Adipocyte (in vitro differentiated cells): ENCODE measurements around the gene CD7.
"Not testable (repeated sequence)": the region's sequence is repeated elsewhere in the genome, so short reads cannot be mapped to it uniquely, and the experiment has no call there.

ENCODE experiments used
- DNase-seq: peaks from one replicate; pipeline ENCODE4 v3.0.0-alpha.2; 2015; ENCODE audit warnings: low read depth
- H3K27me3 ChIP-seq: replicated peaks from 2 replicates; pipeline ENCODE4 v1.7.0; 2013; ENCODE audit warnings: mild to moderate bottlenecking, low read length, moderate library complexity; ENCODE audit not compliant: control insufficient read depth, insufficient read depth
- H3K36me3 ChIP-seq: 2 replicates; pipeline ENCODE4 v1.7.0; 2013; ENCODE audit warnings: low read length, mild to moderate bottlenecking, moderate library complexity; ENCODE audit not compliant: control insufficient read depth, insufficient read depth, severe bottlenecking
- H3K4me1 ChIP-seq: 2 replicates; pipeline ENCODE4 v1.7.0; 2013; ENCODE audit warnings: mild to moderate bottlenecking, low read length, moderate library complexity; ENCODE audit not compliant: control insufficient read depth, insufficient read depth
- H3K4me3 ChIP-seq: 2 replicates; pipeline ENCODE4 v1.7.0; 2013; ENCODE audit warnings: mild to moderate bottlenecking, low read length, moderate library complexity
- H3K9ac ChIP-seq: 2 replicates; pipeline ENCODE4 v1.7.0; 2013; ENCODE audit warnings: mild to moderate bottlenecking, low read length, moderate library complexity
- H3K9me3 ChIP-seq: 2 replicates; pipeline ENCODE4 v1.7.0; 2013; ENCODE audit warnings: mild to moderate bottlenecking, low read length, moderate library complexity; ENCODE audit not compliant: control insufficient read depth

CD7 gene

DNA sequence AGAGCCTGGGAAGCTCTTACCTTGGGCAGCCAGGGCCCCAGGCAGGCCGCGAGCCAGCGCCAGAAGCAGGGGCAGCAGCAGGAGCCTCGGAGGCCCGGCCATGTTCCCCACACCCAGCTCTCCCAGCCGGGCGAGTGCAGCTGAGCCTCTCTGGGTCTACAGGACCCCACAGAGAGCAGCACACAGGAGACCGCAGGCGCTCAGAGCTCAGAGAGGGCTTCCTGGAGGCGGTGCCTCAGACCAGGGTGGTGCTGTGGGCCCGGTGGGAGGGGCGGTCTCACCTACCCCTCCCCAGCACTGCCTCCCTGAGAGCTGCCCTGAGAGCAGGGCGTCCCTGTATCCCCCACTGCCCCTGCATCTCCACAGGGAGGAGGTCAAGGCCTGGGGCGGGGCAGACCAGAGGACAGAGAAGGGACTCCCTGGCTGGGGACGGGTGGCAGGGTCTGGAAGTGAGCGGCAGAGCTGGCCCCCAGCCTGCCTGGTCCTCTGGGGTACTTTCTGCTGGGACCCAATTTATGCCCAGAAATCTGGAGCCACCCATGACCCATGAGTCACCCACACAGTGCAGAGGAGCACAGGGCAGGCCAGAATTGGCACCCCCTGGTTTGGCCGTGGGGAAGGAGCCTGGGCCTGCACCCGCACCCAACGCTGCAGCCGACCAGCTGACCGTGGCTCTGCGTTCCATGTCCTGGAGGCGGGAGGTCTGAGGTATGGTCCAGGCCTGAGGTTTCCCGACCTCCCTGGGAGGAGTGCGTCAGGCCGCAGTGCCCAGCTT, at the start of gene CD7:
CD7 (minus strand) TSS at position 215 of the 775 bp plus-strand sequence; CDS start at position 102, 113 bp downstream.
- Histone ChIP-seq H3K36me3 (no peaks in the 10 kb centered on the region), H3K4me1 (peaks cover 5% of the 10 kb centered on the region), H3K4me3 (no peak within 1 kb of the TSS), H3K9me3 (no peaks in the 10 kb centered on the region), H3K27me3 (peaks cover 29% of the 10 kb centered on the region), H3K9ac (no peak within 1 kb of the TSS)
- no peak for DNase-seq

DNA sequence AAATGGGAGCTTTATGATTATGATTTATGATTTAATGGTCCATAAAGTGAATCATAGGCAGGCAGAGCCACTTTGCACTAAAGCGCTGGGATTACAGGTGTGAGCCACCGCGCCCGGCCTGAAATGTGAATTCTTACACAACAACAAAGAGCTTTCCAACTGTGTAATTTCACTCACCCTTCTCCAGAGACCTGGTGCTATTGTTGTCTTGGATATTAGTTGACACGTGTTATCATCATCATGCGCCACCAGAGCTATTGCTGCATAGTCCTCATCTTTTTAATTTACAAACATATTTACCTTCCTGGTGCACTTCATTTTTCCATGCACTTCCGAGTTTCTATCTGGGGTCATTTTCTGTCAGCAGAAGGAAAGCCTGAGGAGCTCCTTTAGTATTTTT, 49.3 kb upstream of the CD7 start:
- no peak for DNase-seq
- H3K4me1 ChIP-seq, result peaks cover 5% of the 10 kb centered on the region
- peaks cover 37% of the 10 kb centered on the region for H3K27me3 ChIP-seq
- H3K36me3 ChIP-seq, result no peaks in the 10 kb centered on the region
- no peak overlapping the region for H3K9ac ChIP-seq
- H3K9me3 ChIP-seq, result no peaks in the 10 kb centered on the region
- no peak overlapping the region for H3K4me3 ChIP-seq

DNA sequence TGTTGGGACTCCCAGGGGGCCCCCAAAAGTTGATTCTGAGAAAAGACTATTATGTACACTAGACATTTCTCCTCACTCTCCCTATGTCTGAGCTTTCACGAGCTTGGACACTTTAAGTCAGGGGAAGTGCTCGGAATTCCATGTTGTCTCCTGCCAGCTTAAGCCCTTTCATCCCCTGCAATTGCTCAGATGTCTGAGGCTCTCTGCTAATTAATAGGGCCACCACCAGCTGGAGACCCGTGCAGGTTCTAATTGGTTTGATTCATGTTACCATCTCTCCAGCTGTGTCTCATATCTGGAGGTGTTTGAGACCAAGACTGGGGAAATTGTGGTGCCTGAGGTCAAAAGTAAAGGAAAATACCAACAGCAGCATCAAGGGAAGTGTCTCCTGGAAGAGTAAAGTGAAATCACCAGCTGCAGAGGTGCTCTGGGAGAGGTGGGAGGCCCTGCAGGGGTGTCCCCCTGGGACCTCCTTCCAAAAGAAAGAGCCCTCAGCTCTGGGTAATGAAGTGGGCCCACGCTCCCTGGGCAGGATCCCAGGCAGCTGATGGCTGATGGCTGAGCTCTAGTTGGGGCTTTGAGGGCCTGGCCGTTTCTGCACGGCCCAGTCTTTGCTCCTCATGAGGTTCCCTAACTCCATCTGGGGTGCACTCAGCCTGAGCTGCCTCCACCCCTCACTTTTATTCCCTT, 48.3 kb upstream of the CD7 start:
- no peak overlapping the region for H3K4me3 ChIP-seq
- no peak for DNase-seq
- H3K4me1 ChIP-seq, result peaks cover 3% of the 10 kb centered on the region
- no peak overlapping the region for H3K9ac ChIP-seq
- no peaks in the 10 kb centered on the region for H3K9me3 ChIP-seq
- peaks cover 31% of the 10 kb centered on the region for H3K27me3 ChIP-seq
- no peaks in the 10 kb centered on the region for H3K36me3 ChIP-seq

DNA sequence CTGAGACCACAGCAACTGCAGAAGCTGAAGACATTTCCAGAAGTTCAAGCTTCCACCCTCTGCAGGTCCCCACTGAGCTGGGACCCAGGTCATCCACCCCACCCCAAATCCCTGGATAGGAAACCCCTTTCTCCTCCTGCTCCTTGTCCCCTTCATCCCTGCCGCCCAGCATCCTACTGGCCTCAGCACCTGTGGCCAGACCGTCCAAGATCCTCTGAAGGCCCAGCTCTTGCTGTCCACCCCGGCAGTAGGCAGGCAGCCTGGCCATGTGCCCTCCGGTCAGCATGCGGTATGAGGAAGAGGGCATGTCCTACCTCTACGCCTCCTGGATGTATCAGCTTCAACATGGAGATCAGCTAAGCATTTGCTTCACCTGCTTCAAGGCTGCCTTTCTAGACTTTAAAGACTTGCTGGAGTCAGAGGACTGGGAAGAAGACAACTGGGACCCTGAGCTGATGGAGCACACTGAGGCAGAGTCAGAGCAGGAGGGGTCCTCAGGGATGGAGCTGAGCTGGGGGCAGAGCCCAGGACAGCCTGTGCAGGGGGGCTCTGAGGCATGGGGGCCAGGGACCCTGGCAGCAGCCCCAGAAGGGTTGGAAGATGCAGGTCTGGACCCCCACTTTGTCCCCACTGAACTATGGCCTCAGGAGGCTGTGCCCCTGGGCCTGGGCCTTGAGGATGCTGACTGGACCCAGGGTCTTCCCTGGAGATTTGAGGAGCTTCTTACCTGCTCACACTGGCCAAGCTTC, 44.7 kb upstream of the CD7 start:
- H3K4me3 ChIP-seq, result no peak overlapping the region
- no peaks in the 10 kb centered on the region for H3K4me1 ChIP-seq
- no peak overlapping the region for H3K9ac ChIP-seq
- H3K9me3 ChIP-seq, result no peaks in the 10 kb centered on the region
- DNase-seq, result no peak
- H3K36me3 ChIP-seq, result no peaks in the 10 kb centered on the region
- H3K27me3 ChIP-seq, result peaks cover 36% of the 10 kb centered on the region

DNA sequence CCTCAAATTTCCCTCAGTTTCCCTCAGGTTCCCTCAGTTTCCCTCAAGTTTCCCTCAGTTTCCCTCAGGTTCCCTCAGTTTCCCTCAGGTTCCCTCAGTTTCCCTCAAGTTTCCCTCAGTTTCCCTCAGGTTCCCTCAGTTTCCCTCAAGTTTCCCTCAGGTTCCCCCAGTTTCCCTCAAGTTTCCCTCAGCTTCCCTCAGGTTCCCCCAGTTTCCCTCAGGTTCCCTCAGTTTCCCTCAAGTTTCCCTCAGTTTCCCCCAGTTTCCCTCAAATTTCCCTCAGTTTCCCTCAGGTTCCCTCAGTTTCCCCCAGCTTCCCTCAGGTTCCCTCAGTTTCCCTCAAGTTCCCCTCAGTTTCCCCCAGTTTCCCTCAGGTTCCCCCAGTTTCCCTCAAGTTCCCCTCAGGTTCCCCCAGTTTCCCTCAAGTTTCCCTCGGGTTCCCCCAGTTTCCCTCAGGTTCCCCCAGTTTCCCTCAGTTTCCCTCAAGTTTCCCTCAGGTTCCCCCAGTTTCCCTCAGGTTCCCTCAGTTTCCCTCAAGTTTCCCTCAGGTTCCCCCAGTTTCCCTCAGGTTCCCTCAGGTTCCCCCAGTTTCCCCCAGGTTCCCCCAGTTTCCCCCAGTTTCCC, 42.2 kb upstream of the CD7 start:
- peaks cover 39% of the 10 kb centered on the region for H3K27me3 ChIP-seq
- DNase-seq, H3K4me1 ChIP-seq, H3K4me3 ChIP-seq, H3K9me3 ChIP-seq, H3K9ac ChIP-seq, H3K36me3 ChIP-seq: not testable (repeated sequence)

DNA sequence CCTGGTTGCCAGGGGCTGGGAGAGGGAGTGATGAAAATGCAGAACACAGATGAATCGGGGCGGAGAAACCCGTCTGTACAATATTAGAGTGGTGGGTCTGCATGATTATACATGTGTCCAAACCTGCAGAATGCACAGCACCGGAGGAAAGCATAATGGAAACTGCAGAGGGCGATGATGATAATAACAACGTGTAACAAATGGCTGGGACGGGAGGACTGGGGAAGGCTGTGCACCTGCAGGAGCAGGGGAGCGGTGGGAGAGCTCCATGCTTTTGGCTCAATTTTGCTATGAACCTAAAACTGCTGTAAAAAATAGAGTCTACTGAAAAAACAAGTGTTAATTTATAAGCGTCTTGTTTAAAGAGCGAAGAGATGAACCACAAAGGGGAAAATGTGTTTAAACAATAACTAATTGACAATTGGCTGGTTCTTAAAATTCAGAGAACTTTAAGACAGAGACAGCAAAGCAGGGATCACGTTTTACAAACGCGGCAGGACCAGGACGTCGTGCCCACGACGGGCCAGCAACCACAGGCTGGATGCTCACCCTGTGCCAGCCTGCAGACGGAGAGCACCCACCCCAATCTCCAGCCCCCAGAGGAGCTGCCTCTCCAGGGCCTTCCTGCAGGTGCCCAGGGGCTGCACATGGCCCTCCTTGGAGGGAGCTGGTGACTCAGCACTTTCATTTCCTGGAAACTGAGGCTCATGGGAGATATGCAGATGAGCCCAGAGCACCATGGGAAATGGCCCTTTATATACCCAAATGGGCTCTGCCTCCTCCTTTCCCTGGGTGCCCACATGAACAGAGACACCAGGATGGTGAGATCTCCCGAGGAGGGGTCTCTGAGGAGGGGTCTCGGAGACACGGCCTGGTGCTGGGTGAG, 41.3 kb upstream of the CD7 start, which contains the start of gene TEX19:
TEX19 (plus strand) TSS at position 783 of the 886 bp plus-strand sequence. CDS start 2,904 bp downstream, outside the sequence.
- Histone ChIP-seq H3K9ac (no peak within 1 kb of the TSS), H3K4me1 (no peaks in the 10 kb centered on the region), H3K4me3 (no peak within 1 kb of the TSS), H3K27me3 (peaks cover 39% of the 10 kb centered on the region), H3K36me3 (no peaks in the 10 kb centered on the region), H3K9me3 (no peaks in the 10 kb centered on the region)
- DNase-seq, result no peak

DNA sequence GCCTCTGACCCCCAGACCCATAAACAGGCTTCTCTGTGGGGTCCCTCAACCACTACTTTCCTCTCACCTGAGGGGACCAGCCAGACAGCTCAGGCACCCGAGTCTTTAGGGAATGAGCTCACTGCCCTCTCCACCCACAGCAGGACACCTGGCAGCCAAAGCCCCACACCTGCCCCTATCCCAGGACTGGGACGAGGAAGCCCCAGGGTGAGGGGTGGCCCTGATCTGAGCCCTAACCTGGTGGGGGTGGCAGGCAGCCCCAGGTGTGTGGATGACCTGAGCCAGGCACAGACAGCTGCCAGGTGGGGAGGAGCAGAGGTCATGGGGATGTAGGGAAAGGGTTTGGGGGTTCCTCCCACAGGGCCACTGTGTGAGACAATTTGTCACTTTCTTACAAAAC, 40.0 kb upstream of the CD7 start:
- no peaks in the 10 kb centered on the region for H3K36me3 ChIP-seq
- H3K9ac ChIP-seq, result no peak overlapping the region
- no peak overlapping the region for H3K4me3 ChIP-seq
- no peak for DNase-seq
- no peaks in the 10 kb centered on the region for H3K9me3 ChIP-seq
- H3K4me1 ChIP-seq, result no peaks in the 10 kb centered on the region
- H3K27me3 ChIP-seq, result peaks cover 39% of the 10 kb centered on the region

DNA sequence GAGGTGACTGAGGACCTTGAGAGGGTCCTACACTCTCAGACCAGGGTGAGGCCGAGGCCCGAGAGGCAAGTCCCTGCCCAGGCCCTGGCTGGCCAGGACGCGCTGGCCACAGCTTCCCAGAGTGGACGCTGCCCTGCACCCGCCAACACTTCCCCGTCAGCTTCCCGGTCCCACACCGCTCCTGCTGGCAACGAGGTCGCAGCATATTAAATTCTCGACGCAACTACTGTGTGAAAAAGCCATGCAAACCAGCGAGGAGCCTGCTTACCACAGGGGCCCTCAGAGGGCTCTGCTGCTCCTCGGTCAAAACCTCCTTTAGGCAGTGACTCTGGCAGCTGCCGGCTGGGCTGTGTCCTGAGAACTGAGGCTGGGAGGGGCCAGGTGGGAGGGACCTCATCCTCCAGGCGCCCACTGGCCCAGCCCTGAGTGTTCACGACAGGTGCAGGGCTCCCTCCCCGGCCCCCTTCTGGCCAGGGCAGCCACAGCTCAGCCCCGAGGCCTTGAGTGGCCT, 39.5 kb upstream of the CD7 start:
- peaks cover 39% of the 10 kb centered on the region for H3K27me3 ChIP-seq
- no peak for DNase-seq
- no peak overlapping the region for H3K4me3 ChIP-seq
- no peaks in the 10 kb centered on the region for H3K9me3 ChIP-seq
- no peak overlapping the region for H3K9ac ChIP-seq
- no peaks in the 10 kb centered on the region for H3K4me1 ChIP-seq
- H3K36me3 ChIP-seq, result no peaks in the 10 kb centered on the region

DNA sequence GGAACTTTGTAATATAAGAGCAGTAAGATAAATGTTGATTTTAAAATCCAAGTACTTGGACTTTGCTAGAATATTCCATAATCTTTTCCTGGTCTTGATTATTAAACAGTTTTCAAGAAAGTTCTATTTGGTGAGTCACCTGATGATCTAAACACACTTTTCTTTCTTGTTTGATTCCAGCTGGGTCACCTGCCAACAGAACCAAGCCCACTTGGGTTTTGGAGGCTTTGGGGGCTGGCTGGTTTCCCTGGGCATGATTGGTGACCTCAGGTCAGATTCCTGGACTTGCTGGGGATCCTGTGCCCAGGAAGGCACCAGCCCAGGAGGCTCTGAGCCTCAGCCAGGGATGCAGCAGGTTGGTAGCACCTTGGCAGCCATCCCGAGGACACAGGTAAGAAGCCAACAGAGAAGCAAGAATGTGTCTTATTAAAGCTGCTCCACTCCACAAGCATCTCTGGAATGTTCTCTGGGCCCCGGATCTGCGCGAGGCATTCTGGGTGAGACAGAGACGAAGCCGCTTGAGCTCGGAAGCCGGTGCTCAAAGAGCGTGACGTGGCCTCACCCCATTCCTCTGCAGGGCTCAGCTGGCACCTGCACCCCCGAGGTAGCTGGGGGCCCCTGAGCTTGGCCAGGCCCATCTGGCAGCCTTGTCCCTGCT, 38.5 kb upstream of the CD7 start:
- Histone ChIP-seq H3K9ac (no peak overlapping the region), H3K4me1 (no peaks in the 10 kb centered on the region)

DNA sequence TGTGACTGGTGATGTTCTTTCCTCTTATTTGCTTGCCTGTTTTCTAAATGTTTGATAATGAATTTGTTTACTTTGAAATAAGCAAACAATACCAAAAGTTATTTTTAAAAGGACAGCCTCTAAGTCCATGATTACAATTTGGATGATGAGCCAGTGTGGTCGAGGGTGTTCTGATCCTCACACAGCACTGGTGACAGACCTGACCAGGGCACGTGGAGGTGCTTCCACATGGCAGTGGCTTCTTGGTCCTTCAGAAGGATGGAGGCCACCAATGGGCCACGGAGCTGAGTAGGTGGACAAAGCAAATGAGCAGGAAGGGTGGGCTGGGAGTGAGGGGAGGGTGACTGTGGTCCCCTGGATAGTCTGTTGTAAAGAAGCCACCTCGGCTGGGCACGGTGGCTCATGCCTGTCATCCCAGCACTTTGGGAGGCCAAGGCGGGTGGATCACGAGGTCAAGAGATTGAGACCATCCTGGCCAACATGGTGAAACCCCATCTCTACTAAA, 37.4 kb upstream of the CD7 start:
- no peaks in the 10 kb centered on the region for H3K36me3 ChIP-seq
- no peak for DNase-seq
- H3K4me1 ChIP-seq, result peaks cover under 1% of the 10 kb centered on the region
- H3K9me3 ChIP-seq, result no peaks in the 10 kb centered on the region
- no peak overlapping the region for H3K4me3 ChIP-seq
- peaks cover 42% of the 10 kb centered on the region for H3K27me3 ChIP-seq
- no peak overlapping the region for H3K9ac ChIP-seq

More for the DNA sequence above, 38.5 kb upstream of the CD7 start:
- DNase-seq, result peak; percentile 45
- no peak overlapping the region for H3K4me3 ChIP-seq
- peaks cover 42% of the 10 kb centered on the region for H3K27me3 ChIP-seq
- no peaks in the 10 kb centered on the region for H3K9me3 ChIP-seq
- no peaks in the 10 kb centered on the region for H3K36me3 ChIP-seq
